ENCODE results near the gene ARID5A. TPM values are rescaled to one million over a fixed set of nuclear protein-coding genes. Genes with fewer than 3 reads are reported as not detected.

Gene ARID5A
- total and polyA plus RNA-seq, 2 of the 13 experiments (the other 11 are each of a cell fraction or from before 2014, with no cell fraction given): 6.0 to 9.5 TPM

- TF ChIP-seq ZHX1 (CRISPR knock-in tag; IDR thresholded peaks at IDR 0.05; ENCODE audit: low read depth) (peak; percentile 95), IRF9 (CRISPR knock-in tag; IDR thresholded peaks at IDR 0.05; ENCODE audit: borderline replicate concordance) (peak; percentile 97), RFXAP (CRISPR knock-in tag; IDR thresholded peaks at IDR 0.05; ENCODE audit: borderline replicate concordance) (peak; percentile 85; the same call in 1 of the 2 replicates), RFX1 (IDR thresholded peaks at IDR 0.05) (no peak), TAF15 (IDR thresholded peaks at IDR 0.05; ENCODE audit: low read depth, low read length, poor library complexity, severe bottlenecking) (no peak), SRSF1 (optimal IDR thresholded peaks at IDR 0.05; ENCODE audit: low read depth, low read length) (no peak), HNF4G (IDR thresholded peaks at IDR 0.05; ENCODE audit: borderline replicate concordance, low read depth, low read length) (peak; percentile 71), HNF4G (CRISPR knock-in tag; IDR thresholded peaks at IDR 0.05; ENCODE audit: borderline replicate concordance, low read depth) (peak; percentile 95), ZNF30 (CRISPR knock-in tag; IDR thresholded peaks at IDR 0.05) (no peak), FOXJ3 (CRISPR knock-in tag; IDR thresholded peaks at IDR 0.05; ENCODE audit: borderline replicate concordance) (no peak), JUN (CRISPR knock-in tag; IDR thresholded peaks at IDR 0.05) (peak; percentile 35; the same call in 1 of the 2 replicates), CHD2 (IDR thresholded peaks at IDR 0.05; ENCODE audit: low read depth, low read length) (no peak), ADNP (CRISPR knock-in tag; IDR thresholded peaks at IDR 0.05) (peak; percentile 88), SP5 (CRISPR knock-in tag; IDR thresholded peaks at IDR 0.05; ENCODE audit: borderline replicate concordance, low read depth) (peak; percentile 94), ZNF879 (CRISPR knock-in tag; IDR thresholded peaks at IDR 0.05) (no peak), SRF (IDR thresholded peaks at IDR 0.05; ENCODE audit: low read depth, low read length) (peak; percentile 23; the same call in 1 of the 2 replicates), ZFAT (CRISPR knock-in tag; conservative IDR thresholded peaks at IDR 0.05) (no peak), ZNF292 (CRISPR knock-in tag; IDR thresholded peaks at IDR 0.05; ENCODE audit: borderline replicate concordance, low read depth) (peak; percentile 76; the same call in 1 of the 2 replicates), ZNF274 (CRISPR knock-in tag; IDR thresholded peaks at IDR 0.05) (peak; percentile 98), CENPT (CRISPR knock-in tag; IDR thresholded peaks at IDR 0.05; ENCODE audit: low read depth) (no peak), NFATC3 (CRISPR knock-in tag; IDR thresholded peaks at IDR 0.05) (no peak), ZNF550 (CRISPR knock-in tag; IDR thresholded peaks at IDR 0.05; ENCODE audit: borderline replicate concordance) (peak; percentile 96; the same call in 1 of the 2 replicates)
- TF ChIP-seq, protein P1, sequence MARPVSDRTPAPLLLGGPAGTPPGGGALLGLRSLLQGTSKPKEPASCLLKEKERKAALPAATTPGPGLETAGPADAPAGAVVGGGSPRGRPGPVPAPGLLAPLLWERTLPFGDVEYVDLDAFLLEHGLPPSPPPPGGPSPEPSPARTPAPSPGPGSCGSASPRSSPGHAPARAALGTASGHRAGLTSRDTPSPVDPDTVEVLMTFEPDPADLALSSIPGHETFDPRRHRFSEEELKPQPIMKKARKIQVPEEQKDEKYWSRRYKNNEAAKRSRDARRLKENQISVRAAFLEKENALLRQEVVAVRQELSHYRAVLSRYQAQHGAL (CRISPR knock-in tag; IDR thresholded peaks at IDR 0.05; ENCODE audit: not compliant biosample characterization): peak; percentile 71
- TF ChIP-seq, protein P2, sequence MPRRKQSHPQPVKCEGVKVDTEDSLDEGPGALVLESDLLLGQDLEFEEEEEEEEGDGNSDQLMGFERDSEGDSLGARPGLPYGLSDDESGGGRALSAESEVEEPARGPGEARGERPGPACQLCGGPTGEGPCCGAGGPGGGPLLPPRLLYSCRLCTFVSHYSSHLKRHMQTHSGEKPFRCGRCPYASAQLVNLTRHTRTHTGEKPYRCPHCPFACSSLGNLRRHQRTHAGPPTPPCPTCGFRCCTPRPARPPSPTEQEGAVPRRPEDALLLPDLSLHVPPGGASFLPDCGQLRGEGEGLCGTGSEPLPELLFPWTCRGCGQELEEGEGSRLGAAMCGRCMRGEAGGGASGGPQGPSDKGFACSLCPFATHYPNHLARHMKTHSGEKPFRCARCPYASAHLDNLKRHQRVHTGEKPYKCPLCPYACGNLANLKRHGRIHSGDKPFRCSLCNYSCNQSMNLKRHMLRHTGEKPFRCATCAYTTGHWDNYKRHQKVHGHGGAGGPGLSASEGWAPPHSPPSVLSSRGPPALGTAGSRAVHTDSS (CRISPR knock-in tag; conservative IDR thresholded peaks at IDR 0.05): no peak
These were observed 13.6 kb downstream of the ARID5A start (continued) for GRCh38 chr2:96549967-96550786.
